Left lung (tissue), 10 donors: ENCODE data around the gene MAPK11. TPM values are rescaled to one million over a fixed set of nuclear protein-coding genes. Genes with fewer than 3 reads are reported as not detected.
A peak's percentile ranks its signal among the peaks of the same experiment; 100 is the strongest.

Experiments used
- ATAC-seq: fragments of 200-7000 bp; cut with Tn5 transposase; one replicate; pipeline ENCODE4 v1.9.1; 2020; ENCODE audit warnings: moderate library complexity
- DNase-seq, 4 donors: peaks; one replicate each; pipeline ENCODE4 v3.0.0-alpha.2; 2013 to 2020
- H3K27ac ChIP-seq, 2 donors: fragments of 200-600 bp; sonication (generic) in 1 of 2; one replicate each; pipeline versions ENCODE4 v1.5.0 to v1.8.0; 2020 to 2021
- H3K27me3 ChIP-seq, 2 donors: fragments of 200-600 bp; sonication (generic) in 1 of 2; one replicate each; pipeline versions ENCODE4 v1.5.0 to v1.8.0; 2020 to 2021
- H3K36me3 ChIP-seq, 2 donors: fragments of 200-600 bp; sonication (generic) in 1 of 2; one replicate each; pipeline versions ENCODE4 v1.5.0 to v1.8.0; 2020 to 2021
- H3K4me1 ChIP-seq, 2 donors: fragments of 200-600 bp; one replicate each; pipeline ENCODE4 v1.8.0; 2021
- H3K4me3 ChIP-seq, 2 donors: fragments of 200-600 bp; sonication (generic) in 1 of 2; one replicate each; pipeline versions ENCODE4 v1.5.0 to v1.8.0; 2020 to 2021; ENCODE audit warnings: mild to moderate bottlenecking in 1 of 2
- H3K9me3 ChIP-seq, 2 donors: fragments of 200-600 bp; sonication (generic) in 1 of 2; one replicate each; pipeline versions ENCODE4 v1.5.0 to v1.8.0; 2020 to 2021
- intact Hi-C, 2 donors: fragments of 100-400 bp; cut with DNase I; formaldehyde crosslinking; loops; one replicate each; pipeline versions ENCODE4 v1.11.2 to v1.14.2; 2022
- polyA plus RNA-seq, 6 donors: library from polyadenylated mRNA; unstranded; fragments of 120-200 nt; gene quantifications; one replicate each; pipeline ENCODE4 v1.2.1, GENCODE V29; 2013; ENCODE audit not compliant: insufficient read length in 6 of 6
- total RNA-seq, 2 donors: library from RNA; stranded (reverse); fragmentation: NEBNext Ultra II Directional; extraction: Animal tissue kit (Norgen Biotek cat#: 25700); gene quantifications; one replicate each; pipeline ENCODE4 v1.2.1, GENCODE V29; 2021
- TF ChIP-seq, protein P1 (sequence below), 2 donors: fragments of 200-600 bp; sonication (generic) in 1 of 2; IDR thresholded peaks; one replicate each; pipeline versions ENCODE4 v1.5.0 to v1.8.0; 2021; ENCODE audit warnings: antibody characterized with exemption in 2 of 2
- donor health status: DM: no; HTN: yes; CAD: no.
- donor health status: DM: no; HTN: no; CAD: no.

MAPK11 gene
- total and polyA plus RNA-seq, 8 donors: 10.3 to 21.5 (median 14.7) TPM

DNA sequence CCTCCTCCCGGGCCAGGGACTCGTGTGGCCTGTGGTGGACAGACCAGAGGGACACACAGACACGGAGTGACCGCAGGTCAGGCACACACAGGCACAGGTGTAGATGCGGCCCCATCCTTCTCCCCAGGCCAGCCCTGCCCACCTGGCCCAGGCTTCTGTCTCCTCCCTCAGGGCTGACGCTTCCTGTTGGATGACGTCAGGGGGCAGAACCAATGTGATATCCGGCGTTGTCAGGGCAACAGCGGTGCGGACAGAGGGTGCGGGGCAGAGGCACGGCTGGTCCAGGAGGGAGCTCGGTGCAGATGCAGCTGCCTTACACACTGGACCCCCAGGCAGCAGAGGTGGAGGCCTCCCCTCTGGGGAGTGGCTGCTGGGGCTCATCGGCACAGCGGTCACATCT, 22.4 kb downstream of the MAPK11 start:
- H3K4me1 ChIP-seq: peaks cover 18 to 79% of the 10 kb centered on the region in 2 donors
- H3K27ac ChIP-seq: no peak overlapping the region
- peaks cover 0 to 25% of the 10 kb centered on the region in 2 donors for H3K36me3 ChIP-seq
- no peak overlapping the region for H3K4me3 ChIP-seq
- TF ChIP-seq, protein P1, sequence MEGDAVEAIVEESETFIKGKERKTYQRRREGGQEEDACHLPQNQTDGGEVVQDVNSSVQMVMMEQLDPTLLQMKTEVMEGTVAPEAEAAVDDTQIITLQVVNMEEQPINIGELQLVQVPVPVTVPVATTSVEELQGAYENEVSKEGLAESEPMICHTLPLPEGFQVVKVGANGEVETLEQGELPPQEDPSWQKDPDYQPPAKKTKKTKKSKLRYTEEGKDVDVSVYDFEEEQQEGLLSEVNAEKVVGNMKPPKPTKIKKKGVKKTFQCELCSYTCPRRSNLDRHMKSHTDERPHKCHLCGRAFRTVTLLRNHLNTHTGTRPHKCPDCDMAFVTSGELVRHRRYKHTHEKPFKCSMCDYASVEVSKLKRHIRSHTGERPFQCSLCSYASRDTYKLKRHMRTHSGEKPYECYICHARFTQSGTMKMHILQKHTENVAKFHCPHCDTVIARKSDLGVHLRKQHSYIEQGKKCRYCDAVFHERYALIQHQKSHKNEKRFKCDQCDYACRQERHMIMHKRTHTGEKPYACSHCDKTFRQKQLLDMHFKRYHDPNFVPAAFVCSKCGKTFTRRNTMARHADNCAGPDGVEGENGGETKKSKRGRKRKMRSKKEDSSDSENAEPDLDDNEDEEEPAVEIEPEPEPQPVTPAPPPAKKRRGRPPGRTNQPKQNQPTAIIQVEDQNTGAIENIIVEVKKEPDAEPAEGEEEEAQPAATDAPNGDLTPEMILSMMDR (IDR thresholded peaks at IDR 0.05): no peak
- no peaks in the 10 kb centered on the region for H3K27me3 ChIP-seq
- DNase-seq: peak in 1 of 4 donors; percentile 43
- no peak for ATAC-seq
- intact Hi-C loops: no loop called here
- no peaks in the 10 kb centered on the region for H3K9me3 ChIP-seq

- TF ChIP-seq, protein P1 (IDR thresholded peaks at IDR 0.05): no peak
- no peak for DNase-seq
- ATAC-seq: no peak
- intact Hi-C loops: no loop called here
- Histone ChIP-seq H3K9me3 (no peaks in the 10 kb centered on the region), H3K36me3 (peaks cover 0 to 25% of the 10 kb centered on the region in 2 donors), H3K27ac (no peak overlapping the region), H3K4me1 (peaks cover 30 to 84% of the 10 kb centered on the region in 2 donors), H3K27me3 (no peaks in the 10 kb centered on the region), H3K4me3 (peak overlapping the region in 1 of 2 donors; percentile 76)
Observed at GRCh38 chr22:50246242-50247175, 23.7 kb downstream of the MAPK11 start.

DNA sequence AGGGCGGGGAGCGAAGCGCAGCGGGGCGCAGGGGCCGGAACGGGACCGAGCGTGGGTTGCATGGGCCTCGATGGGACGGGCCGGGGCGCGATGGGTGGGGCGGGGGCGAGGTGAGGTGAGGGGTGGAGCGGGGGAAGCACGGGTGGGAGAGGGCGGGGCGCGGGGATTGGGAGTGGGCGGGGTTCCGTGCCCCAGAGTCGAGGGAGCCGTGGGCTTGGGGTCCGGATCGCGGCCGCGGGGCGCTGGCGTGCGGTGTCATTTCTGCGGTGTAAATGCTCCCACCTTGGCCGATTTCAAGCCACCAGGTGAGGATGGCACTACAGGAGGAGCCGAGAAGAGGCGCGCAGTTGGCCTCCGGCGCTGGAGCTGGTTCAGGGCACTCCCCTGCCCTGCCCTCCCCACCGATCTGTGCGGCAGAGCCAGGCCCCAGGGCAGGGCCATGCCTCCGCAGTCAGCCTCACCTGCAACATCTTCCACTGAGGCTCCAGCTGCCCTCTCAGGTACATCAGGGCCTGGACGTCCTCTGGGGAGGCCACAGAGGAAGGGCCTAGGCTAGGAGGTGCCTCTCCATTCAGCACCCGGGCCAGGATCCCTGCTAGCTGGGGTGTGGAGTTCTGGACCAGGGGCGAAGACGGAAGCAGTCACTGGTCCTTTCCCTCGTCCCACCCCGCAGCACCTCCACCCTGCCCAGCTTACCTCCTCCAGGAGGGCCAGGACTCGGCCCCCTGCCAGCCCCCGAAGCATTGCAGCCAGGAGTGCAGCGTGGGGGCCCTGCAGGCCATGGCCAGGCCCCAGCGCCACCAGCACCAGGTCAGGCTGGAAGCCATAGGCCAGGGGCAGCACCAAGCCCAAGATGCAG, 24.7 kb downstream of the MAPK11 start:
- peak overlapping the region; percentile 82 to 90 for H3K27ac ChIP-seq
- H3K36me3 ChIP-seq: peaks cover 0 to 25% of the 10 kb centered on the region in 2 donors
- H3K4me3 ChIP-seq: peak overlapping the region; percentile 76 to 93
- no peaks in the 10 kb centered on the region for H3K9me3 ChIP-seq
- peaks cover 34 to 86% of the 10 kb centered on the region in 2 donors for H3K4me1 ChIP-seq
- ATAC-seq (peak; percentile 43), DNase-seq (no peak)
- no peaks in the 10 kb centered on the region for H3K27me3 ChIP-seq
- TF ChIP-seq, protein P1 (IDR thresholded peaks at IDR 0.05): no peak
- intact Hi-C loops: no loop called here

GRCh38 chr22:50244420-50245213, 25.6 kb downstream of the MAPK11 start, which contains the start of gene TUBGCP6:
Gene TUBGCP6, minus strand, starts transcription at chr22:50245023. Its CDS starts 564 bp downstream, at chr22:50244459.
- Histone ChIP-seq H3K9me3 (no peaks in the 10 kb centered on the region), H3K27me3 (no peaks in the 10 kb centered on the region), H3K4me3 (peak within 1 kb of the TSS; percentile 76 to 93), H3K36me3 (peaks cover 0 to 33% of the 10 kb centered on the region in 2 donors), H3K27ac (peak within 1 kb of the TSS; percentile 82 to 90), H3K4me1 (peaks cover 27 to 78% of the 10 kb centered on the region in 2 donors)
- DNase-seq (peak; percentile 92 to 99 (median 94)), ATAC-seq (peak; percentile 90)
- intact Hi-C loops: no loop called here
- TF ChIP-seq, protein P1 (IDR thresholded peaks at IDR 0.05): peak in 1 of 2 donors; percentile 15
